Fibroblast of gingiva (primary cell): ENCODE results near the gene CHD6.

Experiments used
- DNase-seq: peaks from one replicate; pipeline ENCODE4 v3.0.0-alpha.2; 2011; ENCODE audit warnings: low read depth

The CHD6 gene

DNA sequence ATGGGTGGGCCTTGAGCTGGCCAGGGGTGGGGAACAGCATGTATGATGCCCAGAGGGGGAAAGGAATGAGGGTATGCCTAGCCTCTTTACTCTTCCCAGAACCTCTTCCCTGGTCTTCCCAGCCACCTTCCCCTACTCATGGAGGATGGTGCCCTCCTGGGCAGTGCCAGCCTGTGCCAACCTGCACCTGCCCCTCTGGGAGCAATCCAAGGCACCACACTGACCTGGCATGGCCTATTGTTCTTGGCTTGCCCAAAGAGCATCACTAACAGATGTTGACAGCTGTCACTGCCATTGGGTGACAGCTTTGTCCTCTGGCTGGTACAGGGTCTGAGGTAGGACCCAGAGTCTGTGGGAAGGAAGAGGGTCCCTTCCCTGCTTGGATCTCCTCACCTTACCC lies 264.6 kb downstream of the CHD6 start:
- DNase-seq, result no peak

DNA sequence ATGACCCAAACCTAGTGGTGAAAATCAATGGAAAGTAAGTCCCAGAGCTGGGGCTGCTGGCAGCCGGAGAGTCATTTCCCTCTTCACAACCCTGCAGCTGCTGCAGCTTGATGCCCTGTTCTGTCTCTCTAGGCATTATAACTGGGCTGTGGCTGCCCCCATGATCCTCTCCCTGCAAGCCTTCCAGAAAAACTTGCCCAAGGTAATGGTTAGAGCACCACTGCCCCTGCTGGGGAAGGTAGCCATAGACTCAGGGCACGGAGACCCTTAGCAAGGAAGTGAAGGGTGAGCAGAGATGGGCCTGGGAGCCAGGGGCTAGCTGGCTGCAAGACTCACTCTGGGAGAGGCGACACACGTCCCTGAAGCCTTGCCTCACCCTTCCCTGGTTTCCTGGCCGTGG lies 265.5 kb downstream of the CHD6 start:
- DNase-seq, result no peak

DNA sequence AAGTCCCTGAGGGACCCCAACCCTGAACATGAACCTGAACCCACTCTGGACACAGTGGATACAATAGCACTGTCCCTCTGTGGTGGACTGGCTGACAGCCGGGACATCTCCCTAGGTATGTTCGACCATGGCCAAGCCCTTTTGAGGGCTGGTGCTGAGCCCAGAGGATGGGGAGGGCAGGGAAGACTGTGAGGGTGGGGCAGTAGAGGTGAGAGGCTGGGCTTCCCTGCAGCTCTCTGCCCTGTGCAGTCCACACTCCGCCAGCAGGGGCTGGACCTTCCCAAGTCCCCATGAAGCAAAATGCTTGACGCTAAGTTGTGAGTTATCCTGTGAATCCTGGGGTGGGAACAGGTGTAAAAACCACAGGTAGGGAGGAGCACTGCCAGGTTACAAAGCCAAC lies 266.1 kb downstream of the CHD6 start:
- DNase-seq, result no peak
